Natural killer cell (primary cell): ENCODE data around the gene CHEK2. TPM values are rescaled to one million over a fixed set of nuclear protein-coding genes. Genes with fewer than 3 reads are reported as not detected.
A peak's percentile ranks its signal among the peaks of the same experiment; 100 is the strongest.

Experiments used
- ATAC-seq, 3 donors: fragments of 150-1000 bp in 2 of 3; fragments of 200-7000 bp in 1 of 3; cut with Tn5 transposase; 1 replicate in 1 of 3; 2 replicates in 2 of 3; pipeline ENCODE4 v1.10.0; 2021; ENCODE audit warnings: mild to moderate bottlenecking in 2 of 3, moderate library complexity in 2 of 3
- DNase-seq, 2 donors: peaks; one replicate each; pipeline versions ENCODE4 v3.0.0 to v3.0.0-alpha.2; 2013 to 2021; ENCODE audit warnings: mixed read lengths in 1 of 2
- H3K27ac ChIP-seq: one replicate; pipeline ENCODE4 v1.5.1; 2013; ENCODE audit warnings: mild to moderate bottlenecking, low read length
- H3K27me3 ChIP-seq: one replicate; pipeline ENCODE4 v1.6.1; 2013; ENCODE audit warnings: low read length; ENCODE audit not compliant: control insufficient read depth, insufficient read depth
- H3K36me3 ChIP-seq: one replicate; pipeline ENCODE4 v1.6.1; 2013; ENCODE audit warnings: low read length; ENCODE audit not compliant: control insufficient read depth, insufficient read depth
- H3K4me1 ChIP-seq: one replicate; pipeline ENCODE4 v1.6.1; 2013; ENCODE audit warnings: low read length; ENCODE audit not compliant: control insufficient read depth, insufficient read depth
- H3K4me3 ChIP-seq: one replicate; pipeline ENCODE4 v1.5.1; 2013; ENCODE audit warnings: low read length
- H3K9me3 ChIP-seq: one replicate; pipeline ENCODE4 v1.6.1; 2013; ENCODE audit warnings: low read length; ENCODE audit not compliant: control insufficient read depth, insufficient read depth
- H3K27ac Mint-ChIP-seq, 2 donors: one replicate each; pipeline ENCODE4 v1.8.0; 2022; ENCODE audit warnings: mild to moderate bottlenecking in 2 of 2, mixed read lengths in 2 of 2, moderate library complexity in 1 of 2
- H3K27me3 Mint-ChIP-seq, 2 donors: one replicate each; pipeline ENCODE4 v1.8.0; 2022; ENCODE audit warnings: low read depth in 2 of 2, mixed read lengths in 2 of 2
- H3K36me3 Mint-ChIP-seq: one replicate; pipeline ENCODE4 v1.8.0; 2022; ENCODE audit warnings: mixed read lengths
- H3K4me1 Mint-ChIP-seq, 2 donors: one replicate each; pipeline ENCODE4 v1.8.0; 2022; ENCODE audit warnings: mixed read lengths in 2 of 2
- H3K4me3 Mint-ChIP-seq: one replicate; pipeline ENCODE4 v1.8.0; 2022; ENCODE audit warnings: mild to moderate bottlenecking, moderate library complexity, mixed read lengths
- H3K9me3 Mint-ChIP-seq, 2 donors: one replicate each; pipeline ENCODE4 v1.8.0; 2022; ENCODE audit warnings: mixed read lengths in 2 of 2
- CTCF ChIP-seq: fragments of 200-600 bp; IDR thresholded peaks from one replicate; pipeline ENCODE4 v1.8.0; 2022; ENCODE audit warnings: antibody characterized with exemption
- WGBS: methylation state at CpG from one replicate; pipeline ENCODE4 v1.1.7; 2013; ENCODE audit warnings: missing lambda C conversion rate; ENCODE audit not compliant: insufficient coverage; 5-methylcytosine and 5-hydroxymethylcytosine counted together
- intact Hi-C: fragments of 100-400 bp; cut with micrococcal nuclease; formaldehyde crosslinking; loops from one replicate; pipeline ENCODE4 v1.14.2; 2022
- total RNA-seq, 4 donors: library from RNA; stranded (reverse); fragments of 120-200 nt in 1 of 4; gene quantifications; one replicate each; pipeline versions ENCODE4 v1.2.3 to v1.2.4, GENCODE V29; 2013 to 2022

CHEK2 gene
- total RNA-seq, 3 donors from 2014 or later (not counting 1 experiment from before 2014, with no cell fraction given): 10.4 to 11.8 (median 11.4) TPM

GRCh38 chr22:28783786-28784671, 42.4 kb upstream of the CHEK2 start:
- Mint-ChIP-seq H3K27ac (peak overlapping the region; percentile 60 to 67), H3K36me3 (peaks cover 29% of the 10 kb centered on the region), H3K9me3 (no peaks in the 10 kb centered on the region), H3K4me1 (peaks cover 31 to 41% of the 10 kb centered on the region in 2 donors), H3K4me3 (no peak overlapping the region), H3K27me3 (no peaks in the 10 kb centered on the region)
- Histone ChIP-seq H3K4me1 (peaks cover 3% of the 10 kb centered on the region), H3K4me3 (no peak overlapping the region), H3K9me3 (no peaks in the 10 kb centered on the region), H3K27ac (no peak overlapping the region), H3K36me3 (peaks cover 75% of the 10 kb centered on the region), H3K27me3 (no peaks in the 10 kb centered on the region)
- no peak for TF ChIP-seq CTCF
- DNase-seq (no peak), ATAC-seq (no peak)
- WGBS: 84% methylated on average over 4 of the region's 4 CpGs
- intact Hi-C loops: no loop called here

GRCh38 chr22:28780296-28780695, 38.7 kb upstream of the CHEK2 start:
- H3K27me3 Mint-ChIP-seq: no peaks in the 10 kb centered on the region
- Histone ChIP-seq H3K9me3 (no peaks in the 10 kb centered on the region), H3K27ac (no peak overlapping the region), H3K36me3 (peaks cover 56% of the 10 kb centered on the region), H3K27me3 (no peaks in the 10 kb centered on the region), H3K4me3 (no peak overlapping the region), H3K4me1 (peaks cover 13% of the 10 kb centered on the region)
- no peak for TF ChIP-seq CTCF
- H3K36me3 Mint-ChIP-seq: peaks cover 16% of the 10 kb centered on the region
- peak overlapping the region; percentile 35 to 45 for H3K27ac Mint-ChIP-seq
- ATAC-seq (no peak), DNase-seq (no peak)
- H3K4me1 Mint-ChIP-seq: peaks cover 30 to 31% of the 10 kb centered on the region in 2 donors
- no peak overlapping the region for H3K4me3 Mint-ChIP-seq
- intact Hi-C loops: no loop called here
- 100% methylated on average over 1 of the region's 1 CpG for WGBS
- no peaks in the 10 kb centered on the region for H3K9me3 Mint-ChIP-seq

- H3K4me1 Mint-ChIP-seq: peaks cover 29 to 36% of the 10 kb centered on the region in 2 donors
- H3K4me3 Mint-ChIP-seq: no peak overlapping the region
- no peaks in the 10 kb centered on the region for H3K27me3 Mint-ChIP-seq
- H3K4me3 ChIP-seq: no peak overlapping the region
- ATAC-seq (no peak), DNase-seq (no peak)
- peaks cover 12% of the 10 kb centered on the region for H3K36me3 Mint-ChIP-seq
- H3K27ac Mint-ChIP-seq: peak overlapping the region; percentile 35 to 45
- no peaks in the 10 kb centered on the region for H3K9me3 Mint-ChIP-seq
- H3K27ac ChIP-seq: no peak overlapping the region
- H3K4me1 ChIP-seq: peaks cover 15% of the 10 kb centered on the region
- peaks cover 53% of the 10 kb centered on the region for H3K36me3 ChIP-seq
- no peaks in the 10 kb centered on the region for H3K9me3 ChIP-seq
- no peaks in the 10 kb centered on the region for H3K27me3 ChIP-seq
- 86% methylated on average over 5 of the region's 5 CpGs for WGBS
- TF ChIP-seq CTCF: no peak
- intact Hi-C loops: no loop called here
Measured at GRCh38 chr22:28779833-28780232, 38.2 kb upstream of the CHEK2 start.
